Midbrain (tissue), 1 donor: ENCODE data around the gene MEF2C.
A peak's percentile ranks its signal among the peaks of the same experiment; 100 is the strongest.

Experiments used
- DNase-seq: peaks from one replicate; lab custom pipeline; 2025; lab: John Stamatoyannopoulos, UW

The MEF2C gene

GRCh38 chr5:88756953-88757352, 126.0 kb downstream of the MEF2C start:
- DNase-seq: no peak

- DNase-seq: no peak
Observed at GRCh38 chr5:88748666-88749065, 134.3 kb downstream of the MEF2C start.

GRCh38 chr5:88746438-88746882, 136.5 kb downstream of the MEF2C start:
- no peak for DNase-seq

- no peak for DNase-seq
Observed at GRCh38 chr5:88745093-88745696, 137.8 kb downstream of the MEF2C start.

GRCh38 chr5:88743231-88743834, 139.7 kb downstream of the MEF2C start:
- DNase-seq: no peak

- DNase-seq: no peak
Observed at GRCh38 chr5:88741964-88742363, 141.0 kb downstream of the MEF2C start.

- DNase-seq: no peak
Observed at GRCh38 chr5:88740604-88741185, 142.3 kb downstream of the MEF2C start.

GRCh38 chr5:88736494-88736893, 146.5 kb downstream of the MEF2C start:
- no peak for DNase-seq

GRCh38 chr5:88734983-88735382, 148.0 kb downstream of the MEF2C start:
- no peak for DNase-seq

- peak; percentile 5 for DNase-seq
Observed at GRCh38 chr5:88734191-88734640, 148.8 kb downstream of the MEF2C start.

- no peak for DNase-seq
Observed at GRCh38 chr5:88732862-88733261, 150.1 kb downstream of the MEF2C start.

- DNase-seq: peak; percentile 39
Observed at GRCh38 chr5:88732181-88732633, 150.8 kb downstream of the MEF2C start.

GRCh38 chr5:88729829-88730182, 153.2 kb downstream of the MEF2C start:
- no peak for DNase-seq

- DNase-seq: peak; percentile 87
Observed at GRCh38 chr5:88729084-88729828, 153.7 kb downstream of the MEF2C start.

GRCh38 chr5:88727705-88728313, 155.2 kb downstream of the MEF2C start:
- DNase-seq: peak; percentile 50

- DNase-seq: no peak
Observed at GRCh38 chr5:88725454-88725853, 157.5 kb downstream of the MEF2C start.

GRCh38 chr5:88724201-88724600, 158.8 kb downstream of the MEF2C start:
- peak; percentile 49 for DNase-seq

- DNase-seq: no peak
Observed at GRCh38 chr5:88722546-88723073, 160.4 kb downstream of the MEF2C start.

GRCh38 chr5:88719434-88719833, 163.6 kb downstream of the MEF2C start:
- no peak for DNase-seq

- DNase-seq: no peak
Observed at GRCh38 chr5:88718736-88719135, 164.2 kb downstream of the MEF2C start.

- DNase-seq: no peak
Observed at GRCh38 chr5:88716101-88716500, 166.9 kb downstream of the MEF2C start.

- no peak for DNase-seq
Observed at GRCh38 chr5:88715503-88715902, 167.5 kb downstream of the MEF2C start.
